ENCODE data around the gene OGFOD3. TPM values are rescaled to one million over a fixed set of nuclear protein-coding genes. Genes with fewer than 3 reads are reported as not detected.
"Not testable (repeated sequence)": the region's sequence is repeated elsewhere in the genome, so short reads cannot be mapped to it uniquely, and the experiment has no call there.

The OGFOD3 gene
- total and polyA plus RNA-seq, 7 donors: 6.0 to 28.2 (median 19.3) TPM

DNA sequence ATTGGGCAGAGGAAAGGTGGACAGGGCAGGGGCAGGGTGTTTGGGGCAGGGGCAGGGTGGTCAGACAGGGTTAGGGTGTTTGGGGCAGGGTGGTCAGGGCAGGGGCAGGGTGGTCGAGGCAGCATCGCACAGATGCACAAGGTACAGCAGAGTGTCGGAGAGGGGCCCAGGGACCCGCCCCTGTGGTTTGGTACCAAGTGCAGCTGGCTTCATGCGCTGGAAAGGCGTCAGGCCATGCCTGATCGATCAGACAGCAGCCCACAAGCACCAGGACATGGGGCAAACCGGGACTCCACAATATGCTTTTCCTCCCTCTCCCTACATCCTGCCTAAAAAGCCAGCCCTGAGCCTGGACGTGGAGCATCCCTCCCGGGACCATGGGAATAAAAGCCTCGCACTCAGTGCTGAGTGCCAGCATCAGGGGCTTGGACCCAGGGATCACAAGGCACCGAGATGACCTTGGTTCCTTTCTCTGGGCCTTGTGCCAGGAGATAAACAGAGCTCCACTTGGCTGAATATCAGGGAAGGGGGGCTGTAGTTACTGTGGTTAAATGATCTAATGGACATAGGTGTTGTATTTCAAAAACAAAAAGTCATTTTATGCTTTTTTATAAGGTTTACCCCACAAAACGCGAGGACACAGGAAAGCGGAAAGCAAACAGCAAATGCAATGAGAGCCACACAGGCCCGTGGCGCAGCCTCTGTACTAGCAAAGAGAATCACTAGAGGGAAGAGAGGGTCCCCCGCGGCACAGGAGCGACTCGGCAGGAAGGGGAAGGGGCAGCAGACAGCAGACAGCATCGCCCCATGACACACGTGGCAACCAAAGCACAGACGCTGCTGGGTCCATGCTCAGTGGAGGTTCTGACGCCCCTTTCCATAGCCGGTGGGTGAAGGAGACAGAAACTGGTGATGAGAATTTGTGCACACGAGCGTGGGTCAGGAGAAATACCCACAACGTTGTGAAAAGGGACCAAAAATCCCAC lies 5.6 kb downstream of the OGFOD3 start:
- 81 to 85% methylated on average over 29 of the region's 29 CpGs for WGBS, 2 donors
- DNase-seq: no peak
- no peak overlapping the region for H3K27ac ChIP-seq
- no peak overlapping the region for H3K4me3 ChIP-seq
- TF ChIP-seq POLR2A (IDR thresholded peaks at IDR 0.05): no peak
- TF ChIP-seq, protein P1, sequence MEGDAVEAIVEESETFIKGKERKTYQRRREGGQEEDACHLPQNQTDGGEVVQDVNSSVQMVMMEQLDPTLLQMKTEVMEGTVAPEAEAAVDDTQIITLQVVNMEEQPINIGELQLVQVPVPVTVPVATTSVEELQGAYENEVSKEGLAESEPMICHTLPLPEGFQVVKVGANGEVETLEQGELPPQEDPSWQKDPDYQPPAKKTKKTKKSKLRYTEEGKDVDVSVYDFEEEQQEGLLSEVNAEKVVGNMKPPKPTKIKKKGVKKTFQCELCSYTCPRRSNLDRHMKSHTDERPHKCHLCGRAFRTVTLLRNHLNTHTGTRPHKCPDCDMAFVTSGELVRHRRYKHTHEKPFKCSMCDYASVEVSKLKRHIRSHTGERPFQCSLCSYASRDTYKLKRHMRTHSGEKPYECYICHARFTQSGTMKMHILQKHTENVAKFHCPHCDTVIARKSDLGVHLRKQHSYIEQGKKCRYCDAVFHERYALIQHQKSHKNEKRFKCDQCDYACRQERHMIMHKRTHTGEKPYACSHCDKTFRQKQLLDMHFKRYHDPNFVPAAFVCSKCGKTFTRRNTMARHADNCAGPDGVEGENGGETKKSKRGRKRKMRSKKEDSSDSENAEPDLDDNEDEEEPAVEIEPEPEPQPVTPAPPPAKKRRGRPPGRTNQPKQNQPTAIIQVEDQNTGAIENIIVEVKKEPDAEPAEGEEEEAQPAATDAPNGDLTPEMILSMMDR (IDR thresholded peaks at IDR 0.05): no peak
- TF ChIP-seq EP300 (IDR thresholded peaks at IDR 0.05): no peak
- no peak for TF ChIP-seq POLR2AphosphoS5 (IDR thresholded peaks at IDR 0.05)
- H3K9me3 ChIP-seq: no peaks in the 10 kb centered on the region
- H3K4me1 ChIP-seq: peaks cover 0 to 12% (median 4%) of the 10 kb centered on the region in 4 donors
- intact Hi-C loops (cut with DNase I): loop anchor here (10.0 kb wide), 1 partner anchor 208 kb away; no protein-coding TSS in a partner anchor
- peaks cover 0 to 22% (median 0%) of the 10 kb centered on the region in 4 donors for H3K36me3 ChIP-seq
- H3K27me3 ChIP-seq: no peaks in the 10 kb centered on the region

DNA sequence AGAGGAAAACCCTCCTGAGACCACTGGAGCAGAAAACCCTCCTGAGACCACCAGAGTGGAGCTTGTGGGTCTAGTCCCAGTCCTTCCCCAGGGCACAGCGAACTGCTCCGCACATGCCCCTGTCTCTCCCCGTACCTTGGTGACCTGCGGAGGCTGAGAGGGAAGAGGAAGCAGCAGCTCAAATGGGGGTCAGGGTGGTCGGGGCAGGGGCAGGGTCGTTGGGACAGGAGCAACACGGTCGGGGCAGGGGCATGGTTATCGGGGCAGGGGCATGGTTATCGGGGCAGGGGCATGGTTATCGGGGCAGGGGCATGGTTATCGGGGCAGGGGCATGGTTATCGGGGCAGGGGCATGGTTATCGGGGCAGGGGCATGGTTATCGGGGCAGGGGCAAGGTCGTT lies 6.3 kb downstream of the OGFOD3 start:
- H3K4me3 ChIP-seq, DNase-seq, H3K9me3 ChIP-seq, H3K27me3 ChIP-seq, H3K27ac ChIP-seq, H3K4me1 ChIP-seq: not testable (repeated sequence)
- intact Hi-C loops (cut with DNase I): loop anchor here (10.0 kb wide), 1 partner anchor 207 kb away; no protein-coding TSS in a partner anchor
- 92 to 95% methylated on average over 16 of the region's 16 CpGs for WGBS, 2 donors
- peaks cover 0 to 25% (median 0%) of the 10 kb centered on the region in 4 donors for H3K36me3 ChIP-seq

DNA sequence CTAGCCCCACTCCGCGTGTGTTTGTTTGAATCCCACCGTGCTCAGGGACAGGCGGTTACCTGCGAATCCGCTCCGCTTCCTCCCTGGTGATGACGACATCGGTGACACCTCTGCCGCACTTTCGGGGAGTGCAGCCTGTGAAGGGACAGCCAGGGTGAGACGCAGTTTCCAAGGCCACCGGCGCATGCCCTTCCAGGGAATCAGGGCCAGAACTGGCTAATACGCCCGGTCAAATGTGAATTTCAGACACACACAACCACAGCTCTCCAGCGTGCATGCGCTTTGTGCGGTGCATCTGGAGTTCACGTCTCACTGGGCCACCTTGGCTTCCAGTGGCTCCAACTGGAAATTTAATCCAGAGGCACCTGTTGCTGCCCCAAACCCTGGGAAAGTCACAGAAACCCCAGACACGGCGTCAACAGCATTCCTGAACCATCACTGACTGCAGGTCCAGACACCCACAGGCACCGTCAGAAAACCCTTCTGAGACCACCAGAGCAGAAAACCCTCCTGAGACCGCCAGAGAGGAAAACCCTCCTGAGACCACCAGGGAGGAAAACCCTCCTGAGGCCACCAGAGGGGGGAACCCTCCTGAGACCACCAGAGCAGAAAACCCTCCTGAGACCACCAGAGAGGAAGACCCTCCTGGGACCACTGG lies 6.9 kb downstream of the OGFOD3 start:
- intact Hi-C loops (cut with DNase I): loop anchor here (10.0 kb wide), 1 partner anchor 207 kb away; no protein-coding TSS in a partner anchor
- Histone ChIP-seq H3K9me3 (no peaks in the 10 kb centered on the region), H3K27ac (no peak overlapping the region), H3K27me3 (no peaks in the 10 kb centered on the region), H3K4me1 (peaks cover 0 to 8% (median 2%) of the 10 kb centered on the region in 4 donors), H3K36me3 (peaks cover 0 to 25% (median 0%) of the 10 kb centered on the region in 4 donors), H3K4me3 (no peak overlapping the region)
- TF ChIP-seq POLR2A (IDR thresholded peaks at IDR 0.05) (no peak), EP300 (IDR thresholded peaks at IDR 0.05) (no peak), POLR2AphosphoS5 (IDR thresholded peaks at IDR 0.05) (no peak)
- TF ChIP-seq, protein P1 (IDR thresholded peaks at IDR 0.05): no peak
- WGBS, 2 donors: 94% methylated on average over 24 of the region's 24 CpGs
- no peak for DNase-seq

DNA sequence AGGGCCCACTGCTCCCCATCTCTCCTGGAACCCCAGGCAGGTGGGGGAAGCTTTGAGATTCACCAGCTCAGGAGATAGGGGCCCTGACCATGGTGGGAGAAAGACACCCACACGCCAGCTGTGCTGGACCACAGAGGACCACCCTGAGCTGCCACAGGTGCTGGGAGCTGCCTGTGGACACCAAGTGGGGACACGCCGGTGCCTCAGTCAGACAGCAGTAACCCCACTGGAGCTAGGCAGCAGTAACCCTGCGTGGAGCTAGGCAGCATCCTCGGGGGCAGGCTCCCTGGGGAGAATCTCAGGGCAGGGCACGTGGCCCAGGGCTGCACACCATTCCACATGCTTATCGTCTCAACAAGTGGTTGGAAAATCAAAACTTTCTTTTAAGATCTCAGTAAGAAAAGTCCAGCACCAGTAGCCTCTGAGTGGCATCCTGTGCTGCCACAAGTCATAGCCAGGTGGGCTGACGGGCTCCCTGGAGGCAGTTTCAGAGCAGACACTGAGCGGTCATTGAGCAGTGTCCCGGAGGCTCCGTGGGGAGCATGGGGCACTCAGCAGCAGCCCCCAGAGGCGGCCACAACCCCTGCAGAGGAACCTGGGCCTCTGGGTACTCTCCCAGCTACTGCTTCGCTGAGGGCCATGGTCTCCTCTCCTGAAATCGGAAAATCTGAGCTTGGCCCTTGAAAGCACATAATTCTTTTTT lies 8.2 kb downstream of the OGFOD3 start:
- TF ChIP-seq, protein P1 (IDR thresholded peaks at IDR 0.05): no peak
- TF ChIP-seq EP300 (IDR thresholded peaks at IDR 0.05) (no peak), POLR2A (IDR thresholded peaks at IDR 0.05) (no peak), POLR2AphosphoS5 (IDR thresholded peaks at IDR 0.05) (no peak)
- intact Hi-C loops (cut with DNase I): loop anchor here (10.0 kb wide), 1 partner anchor 205 kb away; no protein-coding TSS in a partner anchor
- WGBS, 2 donors: 85 to 96% methylated on average over 14 of the region's 14 CpGs

More for the DNA sequence above, 8.2 kb downstream of the OGFOD3 start:
- Histone ChIP-seq H3K9me3 (no peaks in the 10 kb centered on the region), H3K4me3 (no peak overlapping the region), H3K36me3 (peaks cover 0 to 30% (median 0%) of the 10 kb centered on the region in 4 donors), H3K4me1 (peaks cover 0 to 8% (median 2%) of the 10 kb centered on the region in 4 donors), H3K27ac (no peak overlapping the region), H3K27me3 (no peaks in the 10 kb centered on the region)
- DNase-seq: no peak
